Caco-2 (cell line): ENCODE results near the gene OXER1. TPM values are rescaled to one million over a fixed set of nuclear protein-coding genes. Genes with fewer than 3 reads are reported as not detected.

ENCODE experiments used
- Bru-seq: library from RNA; stranded (reverse); fragments of 400-500 nt; gene quantifications from one replicate; lab custom pipeline; 2021; lab: Mats Ljungman, UMichigan
- BruChase-seq, 2 experiments: library from RNA; stranded (reverse); fragments of 400-500 nt; gene quantifications; one replicate each; lab custom pipeline; 2021; lab: Mats Ljungman, UMichigan
- BruUV-seq: library from RNA; stranded (reverse); fragments of 400-500 nt; replicated peaks from 2 replicates; lab custom pipeline; 2021; lab: Mats Ljungman, UMichigan
- CTCF ChIA-PET: fragments of 300-600 bp; sonication (Branson Sonifier 250); formaldehyde crosslinking; loops from one replicate; lab custom pipeline; 2022; ENCODE audit warnings: antibody characterized with exemption; lab: Charles Lee
- POLR2A ChIA-PET: fragments of 300-600 bp; sonication (Branson Sonifier 250); formaldehyde crosslinking; loops from one replicate; lab custom pipeline; 2022; ENCODE audit warnings: antibody characterized with exemption; lab: Charles Lee
- DNase-seq, 2 experiments: peaks; one replicate each; pipeline versions ENCODE4 v3.0.0 to v3.0.0-alpha.2; 2020 to 2022
- H3K27me3 ChIP-seq: replicated peaks from 2 replicates; pipeline ENCODE4 v1.6.0; 2011; ENCODE audit warnings: low read length; ENCODE audit not compliant: control insufficient read depth, insufficient read depth
- H3K36me3 ChIP-seq: 2 replicates; pipeline ENCODE4 v1.5.1; 2011; ENCODE audit warnings: low read length; ENCODE audit not compliant: control insufficient read depth, insufficient read depth
- H3K4me1 ChIP-seq: fragments of 250-450 bp; sonication (Bioruptor Pico); 2 replicates; pipeline ENCODE4 v1.5.1; 2020; ENCODE audit warnings: mild to moderate bottlenecking
- H3K4me3 ChIP-seq: 2 replicates; pipeline ENCODE4 v1.5.1; 2011; ENCODE audit warnings: low read depth, mild to moderate bottlenecking, control low read depth, low read length
- H3K9me3 ChIP-seq: fragments of 250-450 bp; sonication (Bioruptor Pico); 2 replicates; pipeline ENCODE4 v1.5.1; 2020; ENCODE audit warnings: mild to moderate bottlenecking, moderate library complexity
- H3K27ac Mint-ChIP-seq: one replicate; pipeline ENCODE4 v1.8.0; 2022; ENCODE audit warnings: mixed read lengths; ENCODE audit not compliant: unreplicated experiment
- H3K27me3 Mint-ChIP-seq: one replicate; pipeline ENCODE4 v1.8.0; 2022; ENCODE audit warnings: mixed read lengths; ENCODE audit not compliant: insufficient read depth, unreplicated experiment
- H3K36me3 Mint-ChIP-seq: one replicate; pipeline ENCODE4 v1.8.0; 2022; ENCODE audit warnings: mild to moderate bottlenecking, mixed read lengths; ENCODE audit not compliant: insufficient read depth, unreplicated experiment
- H3K4me1 Mint-ChIP-seq: one replicate; pipeline ENCODE4 v1.8.0; 2022; ENCODE audit warnings: low read depth, mixed read lengths; ENCODE audit not compliant: unreplicated experiment
- H3K4me3 Mint-ChIP-seq: one replicate; pipeline ENCODE4 v1.8.0; 2022; ENCODE audit warnings: mild to moderate bottlenecking, moderate library complexity, mixed read lengths; ENCODE audit not compliant: unreplicated experiment
- H3K9me3 Mint-ChIP-seq: one replicate; pipeline ENCODE4 v1.8.0; 2022; ENCODE audit warnings: mixed read lengths; ENCODE audit not compliant: unreplicated experiment
- CTCF ChIP-seq, 2 experiments: fragments of 200-600 bp in 1 of 2; IDR thresholded peaks; 1 replicate in 1 of 2; 2 replicates in 1 of 2; pipeline versions ENCODE4 v1.5.1 to v1.8.0; 2011 to 2022; ENCODE audit warnings: antibody characterized with exemption in 1 of 2, control low read depth in 1 of 2, inconsistent platforms in 1 of 2, low read depth in 1 of 2, low read length in 1 of 2, mild to moderate bottlenecking in 1 of 2, moderate library complexity in 1 of 2; ENCODE audit not compliant: insufficient read depth in 1 of 2, severe bottlenecking in 1 of 2, unreplicated experiment in 1 of 2
- intact Hi-C: fragments of 100-400 bp; cut with micrococcal nuclease; formaldehyde crosslinking; loops from one replicate; pipeline ENCODE4 v1.10.0; 2022; ENCODE audit not compliant: unreplicated experiment
- long read RNA-seq: library from polyadenylated mRNA; stranded (forward); transcript quantifications from one replicate; pipeline ENCODE4 v2.0.0, GENCODE V29; 2022
- total RNA-seq: library from RNA; stranded (reverse); gene quantifications from 2 replicates; pipeline ENCODE4 v1.2.3, GENCODE V29; 2022

Gene OXER1, protein sequence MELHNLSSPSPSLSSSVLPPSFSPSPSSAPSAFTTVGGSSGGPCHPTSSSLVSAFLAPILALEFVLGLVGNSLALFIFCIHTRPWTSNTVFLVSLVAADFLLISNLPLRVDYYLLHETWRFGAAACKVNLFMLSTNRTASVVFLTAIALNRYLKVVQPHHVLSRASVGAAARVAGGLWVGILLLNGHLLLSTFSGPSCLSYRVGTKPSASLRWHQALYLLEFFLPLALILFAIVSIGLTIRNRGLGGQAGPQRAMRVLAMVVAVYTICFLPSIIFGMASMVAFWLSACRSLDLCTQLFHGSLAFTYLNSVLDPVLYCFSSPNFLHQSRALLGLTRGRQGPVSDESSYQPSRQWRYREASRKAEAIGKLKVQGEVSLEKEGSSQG
- total RNA-seq (10.9 and 11.0 TPM in 2 replicates), Bru-seq, nascent RNA (percentile 56 among the genes with signal in this experiment), BruChase-seq, experiment 1, labeled RNA remaining after a 2-hour chase (percentile 69 among the genes with signal in this experiment), BruChase-seq, experiment 2, labeled RNA remaining after a 6-hour chase (percentile 85 among the genes with signal in this experiment)
- long read RNA-seq, transcript OXER1-201 (1 exons, 1,781 nt) = major isoform, 5 of 5 reads
- long read RNA-seq, partial matches to known transcripts = 0 of 5 reads
- long read RNA-seq, other reads (novel, unspliced or antisense) = 0 of 5 reads

DNA sequence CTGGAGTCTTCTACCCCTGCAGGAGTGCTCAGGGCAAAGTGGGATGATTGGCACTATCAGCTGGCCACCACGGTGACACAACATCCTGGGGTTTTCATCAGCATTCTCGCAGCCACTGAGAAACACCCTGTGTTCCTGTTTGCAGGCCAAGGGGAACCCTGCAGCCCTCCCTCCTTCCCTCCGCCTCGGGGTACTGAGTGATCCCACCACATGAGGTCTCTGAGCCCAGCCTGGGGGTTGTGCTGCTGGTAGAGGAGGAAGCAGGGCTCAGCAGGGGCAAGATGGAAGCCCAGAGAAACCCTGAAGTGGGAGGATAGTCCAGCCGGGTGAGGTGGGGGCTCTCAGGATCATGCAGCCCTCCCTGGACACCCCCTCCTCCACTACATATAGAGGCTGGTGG, at the start of gene OXER1:
Gene OXER1 (minus strand): TSS at position 40 of the 400 bp plus-strand sequence. CDS start 73 bp downstream, outside the sequence.
- Mint-ChIP-seq H3K36me3 (peaks cover 8% of the 10 kb centered on the region), H3K4me3 (no peak within 1 kb of the TSS), H3K9me3 (no peaks in the 10 kb centered on the region), H3K27ac (peak within 1 kb of the TSS; percentile 29), H3K4me1 (no peaks in the 10 kb centered on the region), H3K27me3 (no peaks in the 10 kb centered on the region)
- H3K4me1 ChIP-seq = no peaks in the 10 kb centered on the region
- DNase-seq = no peak
- no peaks in the 10 kb centered on the region for H3K27me3 ChIP-seq
- ChIA-PET CTCF (interaction anchor here (0.6 kb wide), 1 partner anchor 8 kb away, joined by 3 read pairs; no protein-coding TSS in a partner anchor), POLR2A (no interaction called here)
- intact Hi-C loops = no loop called here
- no peak within 1 kb of the TSS for H3K4me3 ChIP-seq
- H3K9me3 ChIP-seq = no peaks in the 10 kb centered on the region
- H3K36me3 ChIP-seq = no peaks in the 10 kb centered on the region
- no TSS peak for BruUV-seq
- no peak for TF ChIP-seq CTCF (IDR thresholded peaks at IDR 0.05; ENCODE audit: insufficient read depth in 1 of 2, low read depth in 1 of 2, low read length in 1 of 2, severe bottlenecking in 1 of 2, unreplicated experiment in 1 of 2)

GRCh38 chr2:42812899-42813479, 49.1 kb upstream of the OXER1 start:
- peaks cover 5% of the 10 kb centered on the region; the same call in 1 of the 2 replicates for H3K4me1 ChIP-seq
- no peaks in the 10 kb centered on the region for H3K27me3 ChIP-seq
- H3K27ac Mint-ChIP-seq = peak overlapping the region; percentile 19
- ChIA-PET POLR2A (no interaction called here), CTCF (interaction anchor here (0.6 to 1.3 kb wide), 7 partner anchors 11 to 792 kb away, joined by 3 to 17 read pairs (median 3); no protein-coding TSS in a partner anchor)
- H3K36me3 Mint-ChIP-seq = peaks cover 9% of the 10 kb centered on the region
- intact Hi-C loops = loop anchor here (5.0 kb wide), 1 partner anchor 414 kb away; the partner anchor contains the start of gene ZFP36L2
- BruUV-seq = no TSS peak
- H3K4me1 Mint-ChIP-seq = peaks cover 14% of the 10 kb centered on the region
- H3K27me3 Mint-ChIP-seq = no peaks in the 10 kb centered on the region
- no peak overlapping the region for H3K4me3 ChIP-seq
- peak; percentile 59 to 92 for TF ChIP-seq CTCF (IDR thresholded peaks at IDR 0.05; ENCODE audit: insufficient read depth in 1 of 2, low read depth in 1 of 2, low read length in 1 of 2, severe bottlenecking in 1 of 2, unreplicated experiment in 1 of 2)
- peak in 1 of 2 experiments; percentile 44 for DNase-seq
- H3K36me3 ChIP-seq = no peaks in the 10 kb centered on the region
- H3K9me3 Mint-ChIP-seq = no peaks in the 10 kb centered on the region
- no peaks in the 10 kb centered on the region for H3K9me3 ChIP-seq
- peak overlapping the region; percentile 47 for H3K4me3 Mint-ChIP-seq
